Retinal pigment epithelial cell (primary cell): Measurements from ENCODE around the gene SSBP3.
A peak's percentile ranks its signal among the peaks of the same experiment; 100 is the strongest.
"Not testable (repeated sequence)": the region's sequence is repeated elsewhere in the genome, so short reads cannot be mapped to it uniquely, and the experiment has no call there.

Experiments
- DNase-seq: peaks from one replicate; pipeline ENCODE4 v3.0.0-alpha.2; 2010; ENCODE audit warnings: low read depth
- H3K4me3 ChIP-seq: 2 replicates; pipeline ENCODE4 v1.5.1; 2011; ENCODE audit warnings: mild to moderate bottlenecking, low read length, control low read depth, moderate library complexity
- CTCF ChIP-seq: conservative IDR thresholded peaks from 2 replicates; pipeline ENCODE4 v1.5.1; 2011; ENCODE audit warnings: low read depth, low read length, control low read depth, inconsistent platforms

SSBP3 gene

GRCh38 chr1:54406339-54407153 lies at the start of gene SSBP3:
Gene SSBP3 (minus strand): TSS chr1:54406394.
- TF ChIP-seq CTCF: no peak
- DNase-seq: peak; percentile 55
- H3K4me3 ChIP-seq: peak within 1 kb of the TSS; percentile 71

GRCh38 chr1:54453509-54453908 lies 47.3 kb upstream of the SSBP3 start:
- H3K4me3 ChIP-seq: no peak overlapping the region
- no peak for DNase-seq
- TF ChIP-seq CTCF: no peak

- no peak overlapping the region for H3K4me3 ChIP-seq
- no peak for DNase-seq
- TF ChIP-seq CTCF: no peak
Measured at GRCh38 chr1:54453022-54453421, 46.8 kb upstream of the SSBP3 start.

GRCh38 chr1:54449431-54449830 lies 43.2 kb upstream of the SSBP3 start:
- DNase-seq, H3K4me3 ChIP-seq: not testable (repeated sequence)

GRCh38 chr1:54448801-54449200 lies 42.6 kb upstream of the SSBP3 start:
- not testable (repeated sequence) for DNase-seq

GRCh38 chr1:54447081-54447480 lies 40.9 kb upstream of the SSBP3 start:
- H3K4me3 ChIP-seq, DNase-seq: not testable (repeated sequence)

More at GRCh38 chr1:54448801-54449200, 42.6 kb upstream of the SSBP3 start:
- not testable (repeated sequence) for H3K4me3 ChIP-seq

- no peak for DNase-seq
- no peak for TF ChIP-seq CTCF
- no peak overlapping the region for H3K4me3 ChIP-seq
Measured at GRCh38 chr1:54442185-54442584, 36.0 kb upstream of the SSBP3 start.

GRCh38 chr1:54439550-54440223 lies 33.5 kb upstream of the SSBP3 start:
- TF ChIP-seq CTCF: no peak
- H3K4me3 ChIP-seq: no peak overlapping the region
- no peak for DNase-seq
